Measurements from ENCODE around the gene PLAC1.

PLAC1 gene, protein sequence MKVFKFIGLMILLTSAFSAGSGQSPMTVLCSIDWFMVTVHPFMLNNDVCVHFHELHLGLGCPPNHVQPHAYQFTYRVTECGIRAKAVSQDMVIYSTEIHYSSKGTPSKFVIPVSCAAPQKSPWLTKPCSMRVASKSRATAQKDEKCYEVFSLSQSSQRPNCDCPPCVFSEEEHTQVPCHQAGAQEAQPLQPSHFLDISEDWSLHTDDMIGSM

DNA sequence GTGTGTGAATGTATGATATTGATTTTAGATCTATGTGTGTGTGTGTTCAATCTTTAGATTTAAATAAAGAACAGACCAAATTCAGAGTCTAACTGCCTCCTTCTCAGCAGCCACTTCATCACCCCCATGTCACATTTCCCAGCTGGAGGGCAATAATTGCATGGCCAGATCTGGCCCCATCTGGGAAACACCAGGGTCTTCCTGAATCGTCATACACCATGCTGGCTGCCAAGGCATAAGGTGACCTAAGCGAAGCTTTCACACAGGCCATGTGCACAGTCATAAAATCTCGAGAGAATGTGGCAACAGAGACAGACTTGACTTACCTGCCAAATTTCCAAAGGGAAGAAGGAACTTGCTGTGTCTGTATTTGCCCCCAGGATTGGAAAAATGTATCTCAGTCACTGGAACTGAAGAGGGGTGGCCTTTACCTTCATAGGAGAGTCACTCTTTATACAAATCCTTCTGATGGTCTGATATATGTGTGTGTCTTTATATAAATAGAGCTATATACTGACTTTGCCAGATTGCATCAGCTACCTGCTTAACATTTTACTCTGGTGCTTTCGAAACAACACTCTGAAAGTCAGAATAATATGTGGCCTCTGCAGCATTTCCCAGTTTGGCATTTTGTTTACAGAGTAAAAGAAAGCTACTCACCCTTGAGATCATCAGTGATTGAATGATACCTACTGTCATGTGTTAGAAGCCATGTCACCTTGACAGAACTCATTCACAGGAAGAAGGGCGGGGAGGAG is at the start of gene PLAC1:
Gene PLAC1 (minus strand): TSS at position 470 of the 758 bp plus-strand sequence. CDS start 91,789 bp downstream, outside the sequence.
- DNase-seq = no peak

DNA sequence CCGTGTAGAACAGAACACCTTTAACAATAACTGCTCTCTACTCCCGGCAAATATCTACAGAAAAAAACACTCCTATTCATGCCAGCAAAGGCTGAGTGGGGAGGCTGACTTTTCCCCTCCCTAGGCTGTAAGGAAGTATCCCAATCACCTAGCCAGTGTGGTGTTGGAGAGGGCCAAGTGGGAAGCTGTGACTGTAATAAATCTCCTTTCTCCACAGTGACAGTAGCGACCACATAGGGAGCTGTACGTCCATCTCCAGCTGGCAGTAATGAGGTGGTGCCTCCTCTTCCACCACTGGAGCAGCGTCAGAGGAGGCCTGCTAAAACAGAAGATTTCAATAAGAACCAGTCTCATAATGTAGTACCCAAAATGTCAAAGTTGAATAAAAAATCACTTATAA is 47.9 kb upstream of the PLAC1 start:
- no peak for DNase-seq

DNA sequence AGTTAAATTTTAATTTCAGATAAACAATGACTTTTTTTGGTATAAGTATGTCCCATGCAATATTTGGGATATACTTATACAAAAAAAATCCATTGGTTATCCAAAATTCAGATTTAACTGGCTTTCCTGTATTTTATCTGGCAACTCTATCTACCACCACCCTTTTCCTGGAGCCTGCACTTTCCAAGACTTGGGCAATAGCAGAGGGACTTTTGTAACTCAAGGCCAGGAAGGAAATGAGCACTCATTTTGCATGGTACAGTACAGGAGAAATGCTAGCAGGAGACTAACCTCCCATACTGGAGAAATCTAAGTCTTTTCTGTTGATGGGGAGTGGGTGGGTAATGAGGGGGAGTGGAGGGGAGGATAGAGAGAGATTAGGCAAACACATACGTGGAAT is 37.7 kb upstream of the PLAC1 start:
- no peak for DNase-seq

DNA sequence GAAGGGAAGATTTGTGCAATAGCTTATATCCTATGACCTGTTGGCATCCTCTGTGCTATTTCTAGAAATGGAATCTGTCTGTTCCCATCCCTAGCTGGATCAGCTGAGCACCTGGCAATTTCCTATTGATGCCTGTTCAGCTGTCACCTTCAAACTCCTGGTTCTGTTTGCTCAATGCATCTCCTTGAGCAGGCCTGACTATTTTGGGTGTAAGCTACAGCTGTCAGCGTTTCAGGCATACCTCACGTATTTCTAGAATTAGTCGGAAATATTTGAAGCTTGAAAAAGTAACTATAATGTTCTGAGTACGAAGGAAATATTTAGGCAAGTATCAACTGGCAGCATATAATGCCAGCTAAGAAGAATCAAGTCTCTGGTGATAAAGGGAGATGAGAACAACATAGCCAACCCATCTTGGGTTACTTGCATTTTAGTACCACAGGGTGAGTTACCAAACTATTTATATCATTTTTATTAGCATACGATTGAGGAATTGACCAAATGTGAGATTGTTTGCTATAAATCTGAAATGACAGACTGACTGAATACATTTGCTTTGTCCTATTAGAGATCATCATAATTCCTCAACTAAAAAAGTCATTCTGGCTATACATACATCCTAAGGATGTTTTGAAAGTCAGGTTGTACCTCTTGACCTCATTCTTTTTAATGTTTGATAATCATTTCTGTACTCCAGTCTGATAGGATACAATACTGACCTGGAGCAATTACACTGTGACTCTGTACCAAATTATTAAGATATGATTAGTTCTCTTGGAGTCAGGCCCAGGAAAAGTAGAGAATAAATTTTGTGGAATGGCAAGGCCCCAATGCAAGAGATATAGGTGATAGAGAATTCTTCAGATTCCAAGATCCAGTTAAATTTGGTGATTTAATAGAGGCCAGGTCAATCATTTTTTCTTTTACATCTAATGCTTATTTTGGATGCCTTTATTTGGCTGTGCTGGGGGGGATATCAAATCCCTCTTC is 36.4 kb upstream of the PLAC1 start:
- no peak for DNase-seq

DNA sequence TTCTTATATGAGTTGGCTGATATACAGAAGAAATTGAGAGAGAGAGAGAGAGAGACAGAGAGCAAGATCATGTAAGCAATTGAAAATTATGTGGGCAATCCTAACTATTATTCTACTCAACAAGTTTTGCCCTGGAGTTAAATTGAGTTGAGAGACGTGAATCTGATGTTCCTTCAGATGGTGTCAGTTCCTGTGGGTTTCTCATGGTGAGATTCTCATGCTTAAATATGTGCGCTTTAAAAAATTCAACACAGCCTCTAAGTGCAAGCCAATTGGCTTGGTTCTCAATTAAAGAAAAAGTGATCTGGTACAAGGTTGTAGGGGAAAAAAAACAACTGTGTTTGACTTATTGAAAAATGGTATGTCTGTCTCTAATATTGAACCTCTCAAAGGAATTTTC is 35.4 kb upstream of the PLAC1 start:
- DNase-seq = no peak

- DNase-seq = no peak
These were observed 34.7 kb upstream of the PLAC1 start for GRCh38 chrX:134692990-134693389.

DNA sequence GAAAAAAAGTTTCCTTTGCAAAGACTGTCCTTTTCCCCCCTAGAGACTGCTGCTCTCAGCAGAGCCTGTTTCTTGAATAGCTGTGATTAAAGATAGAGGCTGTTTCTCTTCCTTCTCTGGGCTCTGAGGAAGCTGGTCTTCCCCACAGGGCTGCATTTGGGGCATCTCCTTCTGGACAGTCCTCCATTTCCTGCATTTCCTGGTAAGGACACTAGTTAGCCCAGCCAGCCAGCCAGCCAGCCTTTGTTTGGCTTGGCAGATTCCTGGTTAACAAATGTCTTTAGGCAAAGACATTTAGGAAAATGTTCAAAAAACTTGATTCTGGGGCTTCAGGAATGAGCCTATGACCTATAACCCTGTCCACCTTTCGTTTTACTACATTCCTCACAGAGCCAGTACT is 34.0 kb upstream of the PLAC1 start:
- no peak for DNase-seq

DNA sequence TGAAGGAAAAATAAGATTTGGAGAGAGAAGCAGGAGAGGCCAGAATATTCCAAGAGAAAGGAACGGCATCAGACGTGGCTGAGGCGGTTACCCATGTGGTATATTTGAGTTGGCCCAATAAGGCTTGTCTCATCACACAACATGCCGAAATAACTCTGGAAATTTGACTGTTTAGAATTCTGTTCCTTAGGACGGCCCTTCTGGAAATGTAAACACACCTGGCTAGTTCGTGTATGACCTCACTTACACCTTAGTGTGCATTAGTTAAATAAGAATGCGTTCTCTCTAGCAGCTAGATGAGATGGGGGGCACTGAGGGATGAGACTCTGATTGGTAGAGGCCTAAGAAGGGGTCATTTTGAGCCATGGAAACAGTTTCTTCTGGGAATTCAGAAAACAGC is 33.2 kb upstream of the PLAC1 start:
- DNase-seq = no peak

GRCh38 chrX:134688839-134689238 is 30.6 kb upstream of the PLAC1 start:
- DNase-seq = no peak

- no peak for DNase-seq
These were observed 30.0 kb upstream of the PLAC1 start for GRCh38 chrX:134688031-134688823.

DNA sequence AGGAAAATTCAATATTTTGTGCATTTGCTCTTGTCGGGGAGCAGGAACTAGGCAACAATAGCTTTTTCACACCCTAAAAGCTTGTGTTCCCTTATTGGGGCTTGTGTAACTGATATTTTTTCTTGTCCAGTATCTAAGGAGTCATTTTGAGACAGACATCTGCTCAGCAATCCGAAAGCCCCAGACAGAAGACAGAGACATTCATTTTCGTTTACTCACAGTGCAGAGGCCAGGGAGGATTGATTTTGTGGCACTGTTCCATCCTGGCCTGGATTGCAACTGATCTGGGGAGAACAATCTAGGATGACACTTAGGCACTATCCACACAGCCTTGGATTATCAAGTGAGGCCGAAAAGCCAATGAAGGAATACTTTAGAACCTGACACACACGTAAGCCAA is 27.4 kb upstream of the PLAC1 start:
- DNase-seq = no peak

DNA sequence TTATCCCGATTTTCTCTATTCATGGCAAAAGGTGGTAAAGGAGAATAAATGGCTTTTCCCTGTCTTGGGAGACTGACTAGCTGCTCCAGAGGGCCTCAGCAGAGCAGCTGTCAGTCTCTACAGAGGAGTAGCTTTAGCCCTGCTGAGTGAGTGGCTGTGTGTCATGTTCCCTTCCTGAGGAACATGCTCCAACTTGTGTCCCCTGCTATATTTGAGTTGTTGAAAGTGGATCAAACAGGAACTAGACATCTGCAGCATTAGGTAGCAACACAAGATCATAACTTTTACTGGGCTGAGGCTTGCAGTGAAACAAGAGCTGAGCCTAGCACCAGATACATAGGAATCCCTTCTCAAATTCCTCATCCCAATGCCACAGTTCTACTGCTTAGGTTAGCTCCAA is 26.7 kb upstream of the PLAC1 start:
- no peak for DNase-seq

DNA sequence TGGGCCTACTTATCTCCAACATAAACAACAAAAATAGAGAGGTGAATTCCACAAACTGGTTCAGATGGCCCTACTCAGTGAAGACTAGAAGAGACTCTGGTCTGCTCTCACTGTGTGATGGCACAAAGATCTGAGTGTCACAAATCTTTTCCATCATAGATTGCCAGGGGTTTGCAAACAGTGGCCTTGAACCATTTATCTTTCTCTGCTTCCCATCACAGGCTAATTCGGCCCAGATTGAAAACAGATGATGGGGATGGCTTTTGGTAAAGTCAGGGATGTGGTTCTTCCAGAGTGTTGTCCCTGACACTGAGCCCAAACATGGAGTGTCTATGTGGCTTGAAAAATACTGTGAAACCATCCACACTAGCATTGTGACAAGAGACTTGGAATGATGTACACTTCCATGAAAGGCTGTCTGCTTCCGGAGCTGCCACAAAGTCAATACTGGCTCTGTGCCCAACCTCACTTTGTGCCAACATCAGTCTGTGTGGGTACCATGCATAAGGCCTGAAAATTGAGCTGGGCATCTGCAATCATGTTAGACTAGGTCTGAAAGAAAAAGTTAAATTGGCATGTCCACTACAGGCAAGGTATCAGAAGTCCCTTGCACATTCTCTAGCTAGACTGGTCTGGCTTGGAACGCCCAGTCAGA is 25.2 kb upstream of the PLAC1 start:
- DNase-seq = no peak

- DNase-seq = no peak
These were observed 23.8 kb upstream of the PLAC1 start for GRCh38 chrX:134682081-134682480.

DNA sequence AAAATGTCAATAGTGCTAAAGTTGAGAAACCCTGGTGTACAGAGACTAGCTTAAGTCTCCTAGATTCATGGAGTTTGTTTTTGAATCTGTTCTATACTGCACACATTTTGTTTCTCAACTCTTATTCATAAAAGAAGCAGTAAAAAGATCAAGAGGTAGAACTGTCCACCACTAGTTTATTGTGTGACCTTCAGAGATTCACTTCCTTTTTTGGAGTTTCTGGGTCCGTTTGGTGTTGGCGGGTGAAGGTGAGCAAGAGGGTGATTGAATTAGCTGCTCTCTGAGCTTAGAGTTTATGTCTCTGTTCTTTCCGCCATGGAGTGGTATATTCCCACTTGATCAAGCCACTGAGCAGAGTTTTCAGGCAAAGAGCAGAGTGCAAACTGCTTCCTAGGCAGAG is 21.4 kb upstream of the PLAC1 start:
- DNase-seq = no peak

DNA sequence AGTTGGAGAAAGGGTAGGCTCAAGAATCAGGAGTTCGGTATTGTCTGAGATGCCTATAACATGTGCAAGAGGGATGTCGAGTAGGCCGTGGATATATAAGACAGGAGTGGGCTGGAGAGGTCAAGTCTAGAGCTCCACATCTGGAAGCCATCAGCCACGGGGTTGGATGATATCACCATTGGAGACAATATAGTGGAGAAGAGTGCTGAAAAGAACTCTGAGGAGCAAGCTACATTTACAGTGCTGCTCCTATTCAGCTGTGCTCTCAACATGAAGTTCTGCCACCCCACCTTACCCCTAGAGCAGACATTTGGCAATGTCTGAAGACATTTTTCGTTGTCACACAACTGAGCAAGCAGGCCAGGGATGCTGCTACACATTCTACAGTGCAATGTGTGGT is 20.9 kb upstream of the PLAC1 start:
- no peak for DNase-seq

DNA sequence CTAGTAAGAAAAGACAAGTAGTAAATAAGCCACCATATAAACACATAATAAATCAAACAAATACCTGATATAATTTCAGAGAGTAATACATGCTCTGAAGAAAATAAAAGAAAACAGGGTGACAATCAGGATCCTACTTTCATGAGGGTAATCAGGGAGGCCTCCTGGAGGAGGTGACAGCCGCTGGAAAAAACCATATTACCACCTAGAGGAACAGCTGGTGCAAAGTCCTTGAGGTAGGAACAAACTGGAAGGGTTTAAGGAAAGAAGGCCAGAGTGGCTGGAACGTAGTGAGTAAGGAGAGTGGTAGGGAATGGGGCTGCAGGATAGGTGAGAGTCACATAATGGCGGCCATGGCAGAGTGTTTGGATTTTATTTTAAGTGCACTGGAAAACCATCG is 19.1 kb upstream of the PLAC1 start:
- DNase-seq = no peak

- no peak for DNase-seq
These were observed 18.2 kb upstream of the PLAC1 start for GRCh38 chrX:134676436-134676835.

DNA sequence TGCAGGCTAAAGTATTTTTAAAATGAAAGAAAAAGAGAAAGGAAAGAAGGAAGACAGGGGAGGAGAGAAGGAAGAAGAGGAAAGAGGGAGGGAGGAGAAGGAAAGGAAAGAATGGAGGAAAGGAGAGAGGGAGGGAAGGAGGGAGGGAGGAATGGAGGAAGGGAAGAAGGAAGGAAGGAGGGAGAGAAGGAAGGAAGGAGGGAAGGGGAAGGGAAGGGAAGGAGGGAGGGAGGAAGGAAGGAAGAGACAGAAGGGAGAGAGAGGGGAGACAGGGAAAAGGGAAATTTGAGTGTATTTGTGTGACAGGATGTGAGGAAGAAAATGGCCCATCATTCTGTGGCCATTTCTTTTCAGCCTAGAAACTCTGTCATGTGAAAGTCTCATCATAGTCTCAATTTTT is 14.9 kb upstream of the PLAC1 start:
- no peak for DNase-seq

GRCh38 chrX:134672101-134672500 is 13.8 kb upstream of the PLAC1 start:
- DNase-seq = no peak

GRCh38 chrX:134671294-134671693 is 13.0 kb upstream of the PLAC1 start:
- no peak for DNase-seq

Measured in midbrain (tissue), 1 donor.